ENCODE measurements around the gene PLA2G2F. TPM values are rescaled to one million over a fixed set of nuclear protein-coding genes. Genes with fewer than 3 reads are reported as not detected.

The PLA2G2F gene
- total RNA-seq, 2 donors from 2014 or later = not detected

DNA sequence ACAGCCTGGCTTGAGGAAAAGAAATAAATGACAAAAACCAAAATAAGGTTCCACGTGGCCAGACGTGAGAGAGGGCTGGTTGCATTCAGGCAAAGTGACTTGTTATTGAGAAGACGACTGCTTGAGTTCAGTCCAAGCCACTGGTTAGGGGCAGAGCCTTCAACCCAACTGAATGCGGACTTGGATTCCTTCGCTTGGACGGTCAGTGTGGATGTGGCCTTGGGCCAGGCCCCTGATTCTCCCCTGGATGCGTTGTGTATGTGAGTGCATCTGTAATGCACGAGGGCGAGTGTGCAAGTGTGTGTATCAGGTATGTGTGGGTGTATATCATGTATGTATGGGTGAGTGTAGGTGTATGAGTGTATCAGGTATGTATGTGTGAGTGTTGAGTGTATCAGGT lies 1.9 kb downstream of the PLA2G2F start:
- H3K36me3 Mint-ChIP-seq (ENCODE audit: insufficient read depth in 2 of 2) = no peaks in the 10 kb centered on the region
- H3K9me3 Mint-ChIP-seq = no peaks in the 10 kb centered on the region
- H3K27ac Mint-ChIP-seq = no peak overlapping the region
- DNase-seq (no peak), ATAC-seq (replicated peaks in 1 of 2) (no peak)
- no peaks in the 10 kb centered on the region for H3K4me1 Mint-ChIP-seq (ENCODE audit: low read depth)
- no peak overlapping the region for H3K4me3 Mint-ChIP-seq
- H3K27me3 Mint-ChIP-seq (ENCODE audit: low read depth) = peaks cover 19% of the 10 kb centered on the region

DNA sequence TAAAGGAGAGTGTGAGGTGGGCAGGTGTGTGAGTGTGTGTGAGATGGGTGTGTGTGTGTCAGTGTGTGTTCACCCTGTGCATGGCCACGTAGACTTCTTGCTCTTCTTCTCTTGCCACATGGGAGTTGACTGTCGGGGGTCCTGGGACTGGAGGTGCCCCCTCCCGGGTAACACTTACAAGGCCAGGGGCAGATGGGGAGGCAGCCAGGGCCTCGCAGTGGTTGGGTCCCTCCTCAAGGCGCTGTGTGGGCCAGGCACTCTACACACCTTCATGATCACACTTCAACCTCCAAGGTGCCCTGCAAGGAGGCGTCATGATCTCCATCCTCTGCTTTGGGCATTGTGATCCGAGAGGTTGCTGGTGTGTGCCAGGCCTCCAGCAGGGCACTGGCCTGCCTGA lies 2.3 kb downstream of the PLA2G2F start:
- DNase-seq (no peak), ATAC-seq (replicated peaks in 1 of 2) (no peak)
- no peaks in the 10 kb centered on the region for H3K9me3 Mint-ChIP-seq
- H3K4me3 Mint-ChIP-seq = no peak overlapping the region
- H3K27ac Mint-ChIP-seq = no peak overlapping the region
- no peaks in the 10 kb centered on the region for H3K36me3 Mint-ChIP-seq (ENCODE audit: insufficient read depth in 2 of 2)
- H3K27me3 Mint-ChIP-seq (ENCODE audit: low read depth) = peaks cover 19% of the 10 kb centered on the region
- no peaks in the 10 kb centered on the region for H3K4me1 Mint-ChIP-seq (ENCODE audit: low read depth)

DNA sequence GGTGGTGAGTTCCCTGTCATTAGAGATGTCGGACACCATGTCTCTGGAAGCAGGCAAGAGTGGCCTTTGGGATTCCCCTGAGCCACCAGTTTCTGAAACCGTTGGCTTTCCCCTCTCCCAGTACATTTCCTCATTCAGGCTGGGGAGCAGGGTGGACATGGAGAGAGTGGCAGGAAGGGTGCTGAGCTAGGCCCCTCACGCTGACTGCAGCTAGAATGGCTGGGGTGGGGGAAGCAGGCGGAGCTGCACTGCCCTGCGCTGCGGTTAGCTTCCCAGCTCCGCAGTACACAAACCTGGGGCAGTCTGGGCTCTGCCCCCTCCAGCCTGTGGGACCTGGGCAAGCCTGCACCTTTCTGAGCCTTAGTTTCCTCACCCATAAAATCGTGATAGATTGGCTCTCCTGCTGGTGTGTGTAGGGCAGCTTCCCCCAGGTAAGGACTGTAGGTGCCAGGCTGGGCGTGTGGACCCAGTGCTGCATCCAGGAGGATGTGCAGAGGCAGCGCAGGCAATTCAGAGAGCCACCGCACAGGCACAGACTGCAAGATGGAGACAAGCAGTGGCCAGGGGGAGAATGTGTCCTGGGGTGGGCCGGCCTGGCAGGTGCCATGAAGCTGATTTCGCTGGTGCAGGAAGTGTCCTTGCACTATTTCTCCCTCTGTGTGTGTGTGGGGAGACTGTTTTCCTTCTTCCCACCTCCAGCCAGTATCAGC lies 3.0 kb downstream of the PLA2G2F start:
- ATAC-seq (replicated peaks in 1 of 2) = no peak
- Mint-ChIP-seq H3K4me3 (no peak overlapping the region), H3K9me3 (no peaks in the 10 kb centered on the region), H3K36me3 (ENCODE audit: insufficient read depth in 2 of 2) (no peaks in the 10 kb centered on the region), H3K27ac (no peak overlapping the region), H3K27me3 (ENCODE audit: low read depth) (peaks cover 19% of the 10 kb centered on the region), H3K4me1 (ENCODE audit: low read depth) (no peaks in the 10 kb centered on the region)
- no peak for DNase-seq

DNA sequence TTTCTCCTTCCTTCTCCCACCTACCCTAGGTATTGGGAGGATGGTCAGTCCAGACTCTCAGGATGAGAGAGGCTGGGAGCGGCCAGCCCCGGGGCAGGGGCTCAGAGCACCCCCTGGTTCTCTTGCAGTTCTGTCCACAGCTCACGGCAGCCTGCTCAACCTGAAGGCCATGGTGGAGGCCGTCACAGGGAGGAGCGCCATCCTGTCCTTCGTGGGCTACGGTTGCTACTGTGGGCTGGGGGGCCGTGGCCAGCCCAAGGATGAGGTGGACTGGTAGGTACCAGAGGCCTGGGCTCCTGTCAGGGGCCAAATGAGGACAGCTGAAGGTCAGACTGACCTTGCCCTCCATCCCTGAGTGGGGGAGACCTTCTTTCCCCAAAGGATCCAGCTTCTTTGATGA lies 4.2 kb downstream of the PLA2G2F start:
- no peak overlapping the region for H3K4me3 Mint-ChIP-seq
- H3K36me3 Mint-ChIP-seq (ENCODE audit: insufficient read depth in 2 of 2) = no peaks in the 10 kb centered on the region
- H3K9me3 Mint-ChIP-seq = no peaks in the 10 kb centered on the region
- no peak for ATAC-seq (replicated peaks in 1 of 2)
- no peak for DNase-seq
- H3K27ac Mint-ChIP-seq = no peak overlapping the region
- H3K27me3 Mint-ChIP-seq (ENCODE audit: low read depth) = peaks cover 14% of the 10 kb centered on the region
- no peaks in the 10 kb centered on the region for H3K4me1 Mint-ChIP-seq (ENCODE audit: low read depth)

DNA sequence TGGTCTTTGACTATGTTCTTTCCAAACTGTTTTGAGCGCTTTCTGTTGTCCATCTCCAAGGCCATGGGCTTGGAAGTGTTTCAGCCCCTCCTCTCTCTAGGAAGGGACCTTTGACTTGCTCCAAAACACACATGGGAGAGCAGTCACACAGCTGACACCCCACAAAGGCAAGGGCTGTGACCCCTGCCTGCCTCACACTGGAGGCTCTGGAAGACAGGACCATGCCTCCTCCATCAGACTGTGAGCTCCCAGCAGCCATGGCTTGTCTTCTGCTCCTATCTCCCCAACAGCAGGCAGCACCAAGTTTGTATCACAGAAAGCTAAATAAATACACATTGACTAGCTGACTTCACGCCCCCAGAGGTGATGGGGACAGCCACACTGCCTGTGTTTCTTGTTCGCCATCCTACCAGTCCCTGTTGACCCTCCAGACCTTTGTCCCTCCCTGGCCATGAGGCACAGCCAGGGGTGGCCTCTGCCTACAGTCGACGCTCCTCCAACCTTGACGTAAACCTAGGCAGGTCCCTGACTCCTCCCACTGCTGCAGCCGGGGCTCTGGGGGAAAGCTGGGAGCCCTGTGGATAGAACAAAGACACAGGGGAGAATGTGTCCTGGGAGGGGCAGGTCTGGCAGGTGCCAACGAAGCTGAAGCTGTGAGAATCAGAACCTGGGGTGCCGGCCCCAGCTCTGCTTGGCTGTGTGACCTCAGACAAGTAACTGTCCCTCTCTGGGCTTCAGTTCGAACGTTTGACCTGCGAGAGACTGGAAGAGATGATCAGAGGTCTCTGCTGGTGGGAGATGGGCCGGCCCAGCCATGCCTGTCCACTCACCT lies 4.8 kb downstream of the PLA2G2F start:
- DNase-seq (no peak), ATAC-seq (replicated peaks in 1 of 2) (no peak)
- no peak overlapping the region for H3K27ac Mint-ChIP-seq

DNA sequence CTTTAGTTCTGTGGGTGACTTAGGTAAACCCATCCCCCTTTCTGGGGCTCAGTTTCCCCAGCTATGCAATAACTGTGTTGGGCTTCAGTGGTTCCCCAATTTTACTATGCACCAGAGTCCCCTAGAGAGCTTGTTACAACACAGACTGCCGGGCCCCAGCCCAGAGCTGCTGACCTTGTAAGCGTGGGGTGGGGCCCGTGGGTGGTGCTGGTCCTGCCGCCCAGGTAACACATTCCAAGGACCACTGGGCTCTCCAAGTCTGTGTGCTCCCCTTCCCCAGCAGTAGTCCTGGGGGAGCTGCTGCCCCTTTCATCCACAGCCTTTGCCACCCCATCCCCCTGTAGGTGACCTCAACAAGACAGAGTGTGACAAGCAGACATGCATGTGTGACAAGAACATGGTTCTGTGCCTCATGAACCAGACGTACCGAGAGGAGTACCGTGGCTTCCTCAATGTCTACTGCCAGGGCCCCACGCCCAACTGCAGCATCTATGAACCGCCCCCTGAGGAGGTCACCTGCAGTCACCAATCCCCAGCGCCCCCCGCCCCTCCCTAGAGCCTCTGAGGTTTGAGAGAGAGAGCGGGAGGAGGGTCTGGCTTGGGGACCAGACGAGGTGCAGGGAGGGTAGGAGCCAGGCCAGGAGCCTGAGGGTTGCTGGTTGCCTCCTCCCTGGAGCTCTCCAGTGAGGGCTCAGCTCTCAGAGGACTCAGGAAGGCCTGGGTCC lies 8.9 kb downstream of the PLA2G2F start:
- Mint-ChIP-seq H3K27me3 (ENCODE audit: low read depth) (peaks cover 4% of the 10 kb centered on the region), H3K36me3 (ENCODE audit: insufficient read depth in 2 of 2) (no peaks in the 10 kb centered on the region), H3K4me1 (ENCODE audit: low read depth) (peaks cover 9% of the 10 kb centered on the region), H3K4me3 (no peak overlapping the region), H3K27ac (no peak overlapping the region), H3K9me3 (no peaks in the 10 kb centered on the region)
- DNase-seq = no peak
- no peak for ATAC-seq (replicated peaks in 1 of 2)

More for the DNA sequence above, 4.8 kb downstream of the PLA2G2F start:
- no peak overlapping the region for H3K4me3 Mint-ChIP-seq
- H3K9me3 Mint-ChIP-seq = no peaks in the 10 kb centered on the region
- peaks cover 8% of the 10 kb centered on the region for H3K27me3 Mint-ChIP-seq (ENCODE audit: low read depth)
- no peaks in the 10 kb centered on the region for H3K36me3 Mint-ChIP-seq (ENCODE audit: insufficient read depth in 2 of 2)
- H3K4me1 Mint-ChIP-seq (ENCODE audit: low read depth) = no peaks in the 10 kb centered on the region

DNA sequence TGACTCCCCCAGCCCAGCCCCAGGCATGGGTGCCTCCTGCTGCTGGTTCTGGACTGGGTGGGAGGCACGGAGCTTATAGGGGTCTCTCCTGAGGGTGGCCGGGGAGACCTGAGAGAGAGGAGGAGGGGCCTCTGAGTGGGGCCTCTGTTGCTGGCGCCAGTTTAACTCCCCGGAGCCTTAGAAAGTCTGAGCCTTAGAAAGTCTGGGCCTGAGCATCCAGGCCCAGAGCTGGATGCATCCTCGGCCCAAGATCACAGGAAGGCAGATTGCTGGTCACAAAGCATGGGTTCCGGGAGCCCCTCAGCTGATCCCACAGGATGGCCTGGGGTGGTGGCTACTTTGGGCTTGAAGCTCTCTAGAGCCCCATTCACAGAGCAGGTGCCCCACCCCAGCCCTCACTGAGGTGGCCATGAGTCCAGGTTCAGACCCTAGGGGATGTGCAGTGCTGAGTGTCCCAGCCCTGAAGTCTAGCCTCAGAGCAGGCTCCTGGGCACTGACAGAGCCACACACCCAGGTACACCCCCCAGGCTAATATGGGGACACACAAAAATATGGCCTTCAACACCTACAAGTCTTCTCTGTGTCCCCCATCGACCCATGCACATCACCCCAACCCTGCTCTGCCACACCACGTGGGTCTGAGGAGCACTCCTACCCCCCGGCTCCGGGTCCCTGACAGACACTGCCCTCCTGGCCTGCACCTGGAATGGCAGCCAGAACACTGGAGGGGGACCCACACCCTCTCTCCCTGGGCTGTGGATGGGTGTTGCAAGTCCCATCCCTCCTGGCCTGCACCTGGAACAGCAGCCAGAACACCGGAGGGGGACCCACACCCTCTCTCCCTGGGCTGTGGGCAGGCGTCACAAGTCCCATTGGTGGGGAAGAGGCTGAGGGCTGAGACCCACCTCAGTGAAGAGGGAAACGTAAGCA lies 9.7 kb downstream of the PLA2G2F start:
- Mint-ChIP-seq H3K36me3 (ENCODE audit: insufficient read depth in 2 of 2) (no peaks in the 10 kb centered on the region), H3K27ac (no peak overlapping the region), H3K27me3 (ENCODE audit: low read depth) (peaks cover 4% of the 10 kb centered on the region), H3K9me3 (no peaks in the 10 kb centered on the region), H3K4me3 (no peak overlapping the region), H3K4me1 (ENCODE audit: low read depth) (peaks cover 9% of the 10 kb centered on the region)
- DNase-seq (no peak), ATAC-seq (replicated peaks in 1 of 2) (no peak)

DNA sequence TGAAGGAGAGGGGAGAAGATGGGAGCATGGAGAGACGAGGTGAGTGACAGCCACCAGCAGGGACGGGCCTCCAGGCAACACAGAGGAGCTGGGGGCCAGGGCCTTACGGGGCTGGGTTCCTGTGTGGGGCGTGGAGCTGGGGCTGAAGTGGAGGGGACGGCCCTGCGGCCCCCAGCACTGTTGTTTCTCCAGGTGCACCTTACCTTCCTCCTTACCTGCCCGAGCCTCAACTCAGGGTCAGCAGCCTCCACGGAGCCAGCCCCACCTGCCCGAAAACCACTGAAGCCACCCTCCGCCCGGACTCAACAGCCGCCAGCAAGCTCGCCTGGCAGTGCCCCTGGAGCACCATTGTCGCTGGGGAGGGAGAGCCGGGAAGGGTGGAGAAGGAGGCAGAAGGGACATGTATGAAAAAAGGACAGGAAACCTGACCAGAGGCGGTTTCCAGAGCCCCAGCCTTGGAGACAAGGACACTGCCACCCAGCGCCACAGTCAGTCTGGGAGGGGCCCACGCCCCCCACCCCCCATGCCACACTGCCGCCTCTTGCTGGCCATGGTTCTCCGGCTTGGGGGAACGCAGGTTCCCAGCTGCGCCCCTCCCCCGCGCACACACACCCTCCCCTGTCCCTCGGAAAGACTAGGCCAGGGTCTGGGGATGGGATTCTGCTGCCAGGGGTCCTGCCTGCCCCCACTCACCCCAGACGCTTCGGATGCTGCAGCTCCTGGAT lies 10.6 kb downstream of the PLA2G2F start:
- Mint-ChIP-seq H3K36me3 (ENCODE audit: insufficient read depth in 2 of 2) (no peaks in the 10 kb centered on the region), H3K9me3 (no peaks in the 10 kb centered on the region), H3K4me3 (no peak overlapping the region), H3K4me1 (ENCODE audit: low read depth) (peaks cover 17% of the 10 kb centered on the region), H3K27ac (no peak overlapping the region), H3K27me3 (ENCODE audit: low read depth) (peaks cover 4% of the 10 kb centered on the region)
- DNase-seq (no peak), ATAC-seq (replicated peaks in 1 of 2) (no peak)

DNA sequence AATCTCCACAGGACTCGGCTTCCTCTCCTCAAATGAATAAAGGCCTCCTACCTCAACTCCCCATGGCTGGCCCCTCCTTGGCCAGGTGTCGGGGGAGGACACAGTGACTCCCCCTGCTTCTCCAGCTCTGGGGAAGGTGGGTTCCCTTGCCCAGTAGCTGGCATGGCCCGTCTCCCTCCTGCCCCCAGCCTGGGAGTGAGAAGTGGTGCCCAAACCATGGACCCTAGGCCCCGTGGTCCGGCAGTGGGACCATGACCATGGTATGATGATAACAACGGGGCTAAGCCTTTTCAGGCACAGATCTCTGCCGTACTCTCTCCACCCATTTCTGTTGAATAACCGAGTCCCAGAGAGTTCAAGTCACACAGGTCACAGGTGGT lies 11.2 kb downstream of the PLA2G2F start:
- Mint-ChIP-seq H3K36me3 (ENCODE audit: insufficient read depth in 2 of 2) (no peaks in the 10 kb centered on the region), H3K4me3 (no peak overlapping the region), H3K27me3 (ENCODE audit: low read depth) (peaks cover 4% of the 10 kb centered on the region), H3K27ac (no peak overlapping the region), H3K9me3 (no peaks in the 10 kb centered on the region), H3K4me1 (ENCODE audit: low read depth) (peaks cover 19% of the 10 kb centered on the region)
- no peak for ATAC-seq (replicated peaks in 1 of 2)
- DNase-seq = no peak

DNA sequence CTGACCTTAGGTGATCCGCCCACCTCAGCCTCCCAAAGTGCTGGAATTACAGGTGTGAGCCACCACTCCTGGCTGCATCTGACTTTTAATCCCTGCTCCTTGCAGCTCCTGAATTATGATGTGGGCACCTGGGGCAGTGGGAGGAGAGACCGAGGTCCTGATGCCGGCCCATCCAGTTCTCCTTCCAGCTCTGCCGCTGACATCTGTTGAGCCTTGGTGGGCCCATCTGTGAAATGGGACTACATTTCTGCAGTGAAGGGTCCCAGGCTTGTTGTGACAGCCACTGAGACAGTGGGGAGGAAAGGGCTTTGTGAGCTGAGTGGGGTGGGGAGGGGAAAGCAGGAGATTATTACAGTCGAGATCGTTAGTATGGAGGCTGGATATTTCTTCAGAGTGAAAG lies 11.8 kb downstream of the PLA2G2F start:
- ATAC-seq (replicated peaks in 1 of 2) = no peak
- no peak overlapping the region for H3K4me3 Mint-ChIP-seq
- H3K4me1 Mint-ChIP-seq (ENCODE audit: low read depth) = peaks cover 19% of the 10 kb centered on the region

DNA sequence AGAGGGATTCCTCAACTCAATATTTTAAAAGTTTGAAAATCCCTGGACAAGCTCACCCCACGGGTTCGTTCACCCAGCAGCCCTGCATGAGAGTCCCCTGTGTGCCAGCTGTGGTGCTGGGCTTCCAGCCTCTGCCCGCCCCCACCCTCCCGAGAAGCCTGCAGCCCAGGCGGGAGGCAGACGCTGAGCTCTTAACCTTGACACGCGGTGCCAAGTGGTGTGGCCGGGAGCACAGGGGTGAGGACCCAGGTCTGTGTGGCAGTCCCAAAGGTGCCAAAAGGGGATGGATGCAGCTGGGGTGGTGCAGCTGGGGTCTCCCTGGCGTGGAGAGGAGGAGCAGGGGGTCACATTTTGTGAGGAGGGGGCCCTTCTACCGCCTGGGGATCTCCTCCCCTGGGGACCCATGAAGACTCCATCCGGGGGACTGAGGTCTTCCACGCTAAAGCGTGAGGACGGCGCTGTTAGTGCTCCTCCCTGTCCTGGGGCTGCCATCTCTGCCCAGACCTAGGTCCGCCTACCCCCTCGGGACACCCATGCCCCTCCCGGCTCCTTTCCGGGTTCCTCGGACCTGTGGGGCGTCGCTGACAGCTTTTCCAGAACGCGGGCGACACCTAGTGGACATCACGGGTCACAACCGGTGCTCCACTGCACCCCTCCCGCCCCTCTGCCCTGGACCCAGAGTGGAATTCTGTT lies 12.9 kb downstream of the PLA2G2F start:
- H3K4me3 Mint-ChIP-seq = peak overlapping the region; percentile 72 to 81
- peaks cover 4% of the 10 kb centered on the region for H3K27me3 Mint-ChIP-seq (ENCODE audit: low read depth)
- H3K27ac Mint-ChIP-seq = no peak overlapping the region
- DNase-seq (peak; percentile 82 to 83), ATAC-seq (replicated peaks in 1 of 2) (peak; percentile 91 to 93)
- no peaks in the 10 kb centered on the region for H3K9me3 Mint-ChIP-seq
- no peaks in the 10 kb centered on the region for H3K36me3 Mint-ChIP-seq (ENCODE audit: insufficient read depth in 2 of 2)
- H3K4me1 Mint-ChIP-seq (ENCODE audit: low read depth) = peaks cover 19% of the 10 kb centered on the region

More for the DNA sequence above, 11.8 kb downstream of the PLA2G2F start:
- Mint-ChIP-seq H3K27ac (no peak overlapping the region), H3K27me3 (ENCODE audit: low read depth) (peaks cover 4% of the 10 kb centered on the region), H3K9me3 (no peaks in the 10 kb centered on the region), H3K36me3 (ENCODE audit: insufficient read depth in 2 of 2) (no peaks in the 10 kb centered on the region)
- no peak for DNase-seq

DNA sequence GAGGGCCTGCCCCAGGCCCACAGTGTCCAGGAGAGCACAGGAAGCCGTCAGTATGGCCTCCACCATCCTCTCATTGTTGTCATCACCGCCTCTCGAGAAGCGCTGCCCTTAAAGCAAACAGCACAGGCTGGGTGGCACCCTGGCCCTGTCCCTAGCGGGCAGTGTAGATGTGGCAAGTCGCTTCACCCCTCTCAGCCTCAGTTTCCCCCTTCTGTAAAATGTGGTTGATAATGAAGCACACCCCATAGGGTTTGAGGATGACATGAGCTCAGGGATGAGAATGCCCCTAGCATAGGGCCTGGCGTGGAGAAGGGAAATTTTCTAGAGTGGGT lies 13.4 kb downstream of the PLA2G2F start:
- Mint-ChIP-seq H3K27me3 (ENCODE audit: low read depth) (peaks cover 4% of the 10 kb centered on the region), H3K36me3 (ENCODE audit: insufficient read depth in 2 of 2) (no peaks in the 10 kb centered on the region), H3K4me1 (ENCODE audit: low read depth) (peaks cover 19% of the 10 kb centered on the region), H3K9me3 (no peaks in the 10 kb centered on the region), H3K4me3 (peak overlapping the region in 1 of 2 donors; percentile 81), H3K27ac (no peak overlapping the region)
- ATAC-seq (replicated peaks in 1 of 2) (peak; percentile 30 to 44), DNase-seq (no peak)

All from activated T-cell treated with anti-CD3 and anti-CD28 coated beads, Interleukin-2, amount 50 U/mL, for 72 hours (primary cell).